ENCODE measurements around the gene RGL2.
"Not testable (repeated sequence)": the region's sequence is repeated elsewhere in the genome, so short reads cannot be mapped to it uniquely, and the experiment has no call there.

RGL2 gene

GRCh38 chr6:33294086-33294823 is 4.5 kb downstream of the RGL2 start:
- DNase-seq (ENCODE audit: low spot score), result no peak

GRCh38 chr6:33292996-33293682 is 5.6 kb downstream of the RGL2 start:
- no peak for DNase-seq (ENCODE audit: low spot score)

- no peak for DNase-seq (ENCODE audit: low spot score)
Observed at GRCh38 chr6:33290459-33290858, 8.3 kb downstream of the RGL2 start.

- DNase-seq (ENCODE audit: low spot score), result no peak
Observed at GRCh38 chr6:33289784-33290315, 8.9 kb downstream of the RGL2 start.

GRCh38 chr6:33288921-33289783 is 9.6 kb downstream of the RGL2 start, which contains the start of the genes PFDN6 and WDR46:
Gene PFDN6 (plus strand): TSS chr6:33289601. CDS start chr6:33289857, 256 bp downstream.
Gene WDR46 (minus strand): TSS chr6:33289239. CDS start chr6:33289170, 69 bp downstream.
- DNase-seq (ENCODE audit: low spot score), result peak; percentile 96

- no peak for DNase-seq (ENCODE audit: low spot score)
Observed at GRCh38 chr6:33288141-33288920, 10.4 kb downstream of the RGL2 start.

- no peak for DNase-seq (ENCODE audit: low spot score)
Observed at GRCh38 chr6:33286946-33287914, 11.5 kb downstream of the RGL2 start.

GRCh38 chr6:33285214-33285613 is 13.5 kb downstream of the RGL2 start:
- DNase-seq (ENCODE audit: low spot score), result not testable (repeated sequence)

- DNase-seq (ENCODE audit: low spot score), result no peak
Observed at GRCh38 chr6:33280539-33280938, 18.2 kb downstream of the RGL2 start.

- DNase-seq (ENCODE audit: low spot score), result peak; percentile 71
Observed at GRCh38 chr6:33279971-33280511, 18.7 kb downstream of the RGL2 start.

GRCh38 chr6:33279257-33279695 is 19.5 kb downstream of the RGL2 start:
- no peak for DNase-seq (ENCODE audit: low spot score)

- no peak for DNase-seq (ENCODE audit: low spot score)
Observed at GRCh38 chr6:33278810-33279209, 19.9 kb downstream of the RGL2 start.

- DNase-seq (ENCODE audit: low spot score), result no peak
Observed at GRCh38 chr6:33278392-33278741, 20.4 kb downstream of the RGL2 start.

- peak; percentile 66 for DNase-seq (ENCODE audit: low spot score)
Observed at GRCh38 chr6:33277663-33278391, 20.9 kb downstream of the RGL2 start.

- peak; percentile 86 for DNase-seq (ENCODE audit: low spot score)
Observed at GRCh38 chr6:33276864-33277662, 21.7 kb downstream of the RGL2 start, which contains the start of gene B3GALT4. Gene B3GALT4 (plus strand): TSS chr6:33277123. CDS start chr6:33277420, 297 bp downstream.

GRCh38 chr6:33276581-33276863 is 22.2 kb downstream of the RGL2 start:
- peak; percentile 55 for DNase-seq (ENCODE audit: low spot score)

GRCh38 chr6:33275795-33276580 is 22.8 kb downstream of the RGL2 start:
- not testable (repeated sequence) for DNase-seq (ENCODE audit: low spot score)
